GM23248 (cell line): ENCODE data around the gene EIF3K.

Experiments used
- EZH2 ChIP-seq: fragments of 200-600 bp; sonication (generic); IDR thresholded peaks from 2 replicates; pipeline ENCODE4 v1.6.1; 2018; ENCODE audit warnings: antibody characterized with exemption, mild to moderate bottlenecking; ENCODE audit not compliant: insufficient read depth, poor library complexity, severe bottlenecking
- EZH2phosphoT487 ChIP-seq: fragments of 200-600 bp; sonication (generic); IDR thresholded peaks from 2 replicates; pipeline ENCODE4 v1.6.1; 2018; ENCODE audit warnings: antibody characterized with exemption, moderate library complexity, mild to moderate bottlenecking, low read depth; ENCODE audit not compliant: insufficient read depth

GRCh38 chr19:38684862-38685665 lies 66.1 kb downstream of the EIF3K start:
- no peak for TF ChIP-seq EZH2phosphoT487
- TF ChIP-seq EZH2 = no peak
